Measurements from ENCODE around the gene ANKLE1.

ANKLE1 gene, protein sequence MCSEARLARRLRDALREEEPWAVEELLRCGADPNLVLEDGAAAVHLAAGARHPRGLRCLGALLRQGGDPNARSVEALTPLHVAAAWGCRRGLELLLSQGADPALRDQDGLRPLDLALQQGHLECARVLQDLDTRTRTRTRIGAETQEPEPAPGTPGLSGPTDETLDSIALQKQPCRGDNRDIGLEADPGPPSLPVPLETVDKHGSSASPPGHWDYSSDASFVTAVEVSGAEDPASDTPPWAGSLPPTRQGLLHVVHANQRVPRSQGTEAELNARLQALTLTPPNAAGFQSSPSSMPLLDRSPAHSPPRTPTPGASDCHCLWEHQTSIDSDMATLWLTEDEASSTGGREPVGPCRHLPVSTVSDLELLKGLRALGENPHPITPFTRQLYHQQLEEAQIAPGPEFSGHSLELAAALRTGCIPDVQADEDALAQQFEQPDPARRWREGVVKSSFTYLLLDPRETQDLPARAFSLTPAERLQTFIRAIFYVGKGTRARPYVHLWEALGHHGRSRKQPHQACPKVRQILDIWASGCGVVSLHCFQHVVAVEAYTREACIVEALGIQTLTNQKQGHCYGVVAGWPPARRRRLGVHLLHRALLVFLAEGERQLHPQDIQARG

DNA sequence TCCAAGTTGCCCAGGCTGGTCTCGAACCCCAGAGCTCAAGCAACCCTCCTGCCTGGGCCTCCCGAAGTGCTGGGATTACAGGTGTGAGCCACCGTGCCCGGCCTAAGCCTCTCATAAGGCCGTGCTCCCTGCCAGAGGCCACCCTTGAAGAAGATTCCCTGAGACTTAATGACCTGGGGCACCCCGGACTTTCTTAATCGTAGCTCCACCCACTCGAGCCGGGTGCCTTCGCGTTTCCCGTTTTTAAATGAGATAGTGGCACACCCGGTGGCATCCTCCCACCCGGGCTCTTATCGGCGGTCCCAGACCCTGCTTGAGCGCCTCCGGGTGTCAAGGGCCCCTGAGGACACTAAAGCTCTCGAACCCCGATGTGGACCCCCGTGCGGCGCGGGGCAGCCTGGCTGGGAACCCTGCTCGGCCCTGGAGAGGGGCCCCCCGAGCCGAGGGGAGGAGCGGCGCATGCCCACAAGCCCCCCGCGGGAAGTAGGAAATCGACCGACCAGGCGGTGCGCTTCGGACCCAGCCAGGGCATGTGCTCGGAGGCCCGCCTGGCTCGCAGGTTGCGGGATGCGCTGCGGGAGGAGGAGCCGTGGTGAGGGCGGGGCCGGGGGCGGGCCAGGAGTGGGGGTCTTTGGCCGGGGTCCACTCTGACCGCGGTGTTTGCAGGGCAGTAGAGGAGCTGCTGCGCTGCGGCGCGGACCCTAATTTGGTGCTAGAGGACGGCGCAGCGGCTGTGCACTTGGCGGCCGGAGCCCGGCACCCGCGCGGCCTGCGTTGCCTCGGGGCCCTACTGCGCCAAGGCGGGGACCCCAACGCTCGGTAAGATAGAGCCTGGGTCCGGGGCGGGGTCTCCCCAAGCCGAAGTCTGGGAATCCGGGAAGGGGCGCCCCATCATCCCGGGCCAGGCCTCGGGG lies at the start of gene ANKLE1:
Gene ANKLE1, plus strand, starts transcription at position 511 of the 914 bp plus-strand sequence. Its CDS starts 20 bp downstream, at position 531.
- peak; percentile 40 for DNase-seq

DNA sequence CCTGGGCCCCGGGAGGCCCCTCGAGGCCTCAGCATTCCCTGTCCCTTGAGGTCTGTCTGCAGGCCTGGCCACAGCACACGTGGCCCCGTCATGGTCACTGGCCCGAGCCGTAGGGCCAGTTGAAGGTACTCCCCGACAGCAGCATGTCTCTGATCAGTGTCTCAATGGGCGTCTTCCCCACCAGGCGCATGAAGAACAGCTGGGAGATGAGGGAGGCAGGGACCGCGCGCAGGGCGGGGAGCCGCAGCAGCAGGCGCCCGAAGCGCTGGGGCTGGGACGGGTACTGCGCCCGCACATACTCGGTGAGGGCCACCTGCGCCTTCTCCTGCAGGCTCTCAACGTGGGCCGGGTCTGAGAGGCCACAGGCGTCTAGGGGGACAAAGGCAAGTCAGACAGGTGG lies 49.4 kb upstream of the ANKLE1 start:
- no peak for DNase-seq

DNA sequence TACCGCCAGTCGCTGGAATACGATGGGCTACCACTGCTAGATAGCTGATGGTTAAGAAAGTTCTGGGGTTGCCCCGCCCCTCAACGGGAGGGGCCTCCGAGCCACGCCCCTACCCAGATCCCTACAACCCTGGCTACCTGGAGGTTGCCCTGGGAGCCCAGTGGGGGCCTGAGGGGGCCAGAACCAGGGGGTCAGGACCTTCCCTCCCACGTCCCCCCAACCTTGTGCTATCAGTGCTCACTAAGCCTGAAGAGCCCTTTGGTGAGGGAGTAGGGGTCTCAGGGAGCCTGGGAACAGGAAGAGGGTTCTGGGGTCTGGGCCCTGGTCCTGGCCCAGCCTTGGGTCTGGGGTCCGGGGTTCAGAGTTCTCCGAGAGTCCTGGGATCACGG lies 46.8 kb upstream of the ANKLE1 start:
- peak; percentile 76 for DNase-seq

DNA sequence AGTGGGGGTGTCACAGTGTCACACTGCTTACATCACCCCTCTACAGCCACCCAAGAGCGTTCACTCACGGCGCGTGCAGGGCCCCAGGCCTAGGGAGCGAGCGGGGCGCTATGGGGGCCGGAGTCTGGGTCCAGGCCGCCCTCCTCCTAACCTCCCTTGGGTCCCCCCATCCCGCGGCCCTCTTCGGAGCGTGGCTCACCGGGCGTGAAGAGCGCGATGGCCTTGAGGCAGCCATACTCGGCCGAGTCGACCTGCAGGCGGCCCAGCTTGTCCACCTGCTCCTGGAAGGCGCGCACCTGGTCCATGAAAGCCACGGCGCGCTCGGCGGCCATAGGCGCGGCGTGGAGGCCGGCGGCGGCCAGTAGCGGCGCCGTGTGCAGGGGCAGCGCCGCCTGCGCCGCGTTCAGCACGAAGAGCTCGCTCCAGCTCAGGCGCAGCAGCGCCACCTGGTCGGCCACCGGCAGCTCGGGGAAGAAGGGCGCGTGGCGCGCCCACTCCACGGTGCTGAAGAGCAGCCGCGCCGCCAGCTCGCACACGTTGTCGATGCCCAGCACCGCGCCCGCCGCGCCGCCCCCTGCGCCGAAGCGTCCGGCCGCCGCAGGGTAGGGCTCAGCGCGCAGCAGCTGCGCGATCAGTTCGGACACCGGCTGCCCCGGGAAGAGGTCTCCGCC lies 46.3 kb upstream of the ANKLE1 start:
- peak; percentile 79 for DNase-seq

DNA sequence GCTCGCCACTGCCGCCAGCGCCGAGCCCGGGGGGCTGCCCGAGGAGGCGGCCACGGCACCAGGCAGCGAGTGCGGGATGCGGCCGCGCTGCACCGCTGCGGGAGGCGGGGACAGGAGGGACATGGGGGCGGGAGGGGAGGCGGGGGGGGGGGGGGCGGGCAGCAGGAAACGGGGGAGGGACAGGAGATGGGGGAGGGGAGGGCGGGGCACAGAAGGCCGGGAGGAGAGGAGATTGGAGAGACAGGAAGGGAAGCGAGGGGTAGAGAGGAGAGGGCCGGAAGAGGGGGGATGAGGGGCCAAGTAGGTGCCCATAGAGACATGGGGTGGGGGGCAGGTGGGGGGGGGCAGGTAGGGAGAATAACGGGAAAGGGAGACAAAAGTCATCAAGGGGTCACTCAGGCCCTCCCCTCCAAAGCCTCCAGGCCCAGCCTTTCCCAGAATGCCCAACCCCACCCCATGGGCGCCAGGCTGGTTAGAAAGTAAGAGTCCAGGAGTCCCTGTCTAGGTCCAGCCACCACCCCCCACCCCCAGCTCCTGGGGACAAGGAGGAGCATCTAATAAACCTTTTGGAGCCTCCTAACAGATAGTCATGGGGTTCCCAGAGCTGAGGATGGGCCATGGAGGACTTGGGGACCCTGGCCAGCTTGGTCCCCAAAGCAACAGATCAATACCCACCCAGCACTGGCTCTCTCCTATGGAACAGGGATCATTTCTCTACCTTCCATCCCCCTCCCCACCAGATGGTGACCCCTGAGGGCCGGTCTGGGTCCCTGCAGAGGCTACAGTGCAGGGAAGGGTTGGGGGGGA lies 45.5 kb upstream of the ANKLE1 start:
- peak; percentile 52 for DNase-seq

DNA sequence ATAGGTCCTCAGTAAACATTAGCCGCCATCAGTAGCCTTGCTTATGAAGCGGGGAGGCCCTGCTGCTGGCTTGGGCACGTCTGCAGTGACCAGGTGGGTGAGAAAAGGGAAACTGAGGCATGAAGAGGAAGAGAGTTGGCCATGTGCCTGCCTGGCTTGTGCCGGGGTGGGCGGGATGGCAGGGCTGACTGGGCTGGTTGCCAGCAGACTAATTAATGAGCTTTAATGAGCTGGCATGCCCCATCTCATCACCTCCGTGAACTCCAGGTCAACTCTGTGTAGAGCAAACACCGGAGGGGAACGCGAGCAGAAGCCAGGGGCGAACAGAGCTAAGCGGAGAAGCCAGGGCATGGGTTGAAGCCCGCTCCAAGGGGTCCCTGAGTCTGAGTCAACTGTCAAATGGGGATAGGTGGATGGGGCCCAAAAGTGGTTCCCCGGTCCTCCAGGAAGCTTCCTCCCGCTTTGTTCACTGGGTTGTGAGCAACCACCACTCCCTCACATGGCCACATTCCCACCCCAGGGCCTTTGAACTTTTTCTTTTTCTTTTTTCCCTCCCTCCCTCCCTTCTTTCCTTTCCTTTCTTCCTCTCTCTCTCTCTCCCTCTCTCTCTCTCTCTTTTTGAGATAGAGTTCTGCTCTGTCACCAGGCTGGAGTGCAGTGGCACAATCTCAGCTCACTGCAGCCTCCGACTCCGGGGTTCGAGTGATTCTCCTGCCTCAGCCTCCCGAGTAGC lies 44.7 kb upstream of the ANKLE1 start:
- no peak for DNase-seq

DNA sequence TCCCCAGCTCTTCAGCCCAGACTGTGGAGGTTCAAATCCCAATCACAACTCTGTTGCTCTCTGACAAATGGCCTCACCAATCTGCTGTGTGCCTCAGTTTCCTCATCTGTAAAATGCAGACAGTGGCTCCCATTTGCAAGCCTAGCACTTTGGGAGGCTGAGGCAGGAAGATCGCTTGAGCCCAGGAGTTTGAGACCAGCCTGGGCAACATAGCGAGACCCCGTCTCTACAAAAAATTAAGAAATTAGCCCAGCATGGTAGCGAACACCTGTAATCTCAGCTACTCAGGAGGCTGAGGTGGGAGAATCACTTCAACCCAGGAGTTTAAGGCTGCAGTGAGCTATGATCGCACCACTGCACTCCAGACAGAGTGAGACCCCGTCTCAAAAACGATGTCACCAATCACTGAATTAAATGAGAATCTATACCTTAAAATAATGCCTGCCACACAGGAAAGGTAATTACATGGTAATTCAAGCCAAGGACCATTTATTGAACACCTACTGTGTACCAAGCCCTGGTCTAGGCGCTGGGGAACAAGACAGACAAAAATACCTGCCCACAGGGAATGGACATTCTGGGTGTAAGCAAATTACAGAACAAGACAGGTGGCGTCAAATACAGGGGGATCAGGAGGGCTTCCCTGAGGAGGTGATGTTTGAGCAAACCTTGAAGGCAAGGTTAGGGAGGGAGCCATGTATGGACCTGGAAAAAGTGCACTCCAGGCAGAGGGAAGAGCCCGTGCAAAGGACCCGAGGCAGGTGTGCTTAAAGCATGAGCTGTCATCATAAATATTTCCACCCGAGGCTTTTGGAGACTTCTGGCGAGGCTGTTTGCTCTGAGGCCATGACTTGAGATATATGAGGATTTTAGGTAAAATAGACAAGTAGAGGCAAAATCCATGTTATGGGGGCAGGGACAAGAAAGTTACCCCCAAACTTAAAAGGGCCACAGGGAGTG lies 43.7 kb upstream of the ANKLE1 start:
- DNase-seq = no peak

DNA sequence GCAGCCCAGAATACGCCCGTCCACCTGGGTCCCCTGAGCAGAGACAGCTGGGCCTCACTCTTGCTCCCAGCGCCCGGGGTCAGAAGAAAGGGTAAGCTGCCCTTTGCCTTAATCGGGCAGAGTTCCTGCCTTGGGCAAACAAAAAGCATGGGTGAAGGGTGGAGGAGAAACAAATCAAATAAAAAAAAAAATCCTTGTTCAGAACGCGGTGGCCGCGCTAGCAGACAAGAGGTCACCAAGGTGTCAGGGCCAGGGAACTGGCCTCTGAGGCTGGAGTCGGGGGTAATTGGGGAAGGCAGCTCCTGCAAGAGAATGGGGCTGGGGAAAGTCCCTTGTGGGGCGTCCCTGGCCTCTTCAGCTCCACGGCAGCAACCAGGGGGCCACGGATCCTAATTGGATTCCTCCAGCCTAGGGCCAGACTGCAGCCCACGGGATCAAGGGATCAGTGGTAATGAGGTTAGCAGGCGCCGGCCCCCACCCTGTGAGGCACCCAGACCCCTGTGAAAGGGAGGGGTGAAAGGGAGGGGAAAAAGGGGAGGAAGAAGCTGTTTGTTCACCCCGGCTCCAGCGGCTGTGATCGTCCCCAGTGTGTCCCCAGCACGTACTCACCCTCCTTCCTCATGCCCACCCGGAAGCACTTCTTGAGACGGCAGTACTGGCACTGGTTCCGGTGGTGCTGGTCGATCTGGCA lies 41.5 kb upstream of the ANKLE1 start:
- DNase-seq = no peak

DNA sequence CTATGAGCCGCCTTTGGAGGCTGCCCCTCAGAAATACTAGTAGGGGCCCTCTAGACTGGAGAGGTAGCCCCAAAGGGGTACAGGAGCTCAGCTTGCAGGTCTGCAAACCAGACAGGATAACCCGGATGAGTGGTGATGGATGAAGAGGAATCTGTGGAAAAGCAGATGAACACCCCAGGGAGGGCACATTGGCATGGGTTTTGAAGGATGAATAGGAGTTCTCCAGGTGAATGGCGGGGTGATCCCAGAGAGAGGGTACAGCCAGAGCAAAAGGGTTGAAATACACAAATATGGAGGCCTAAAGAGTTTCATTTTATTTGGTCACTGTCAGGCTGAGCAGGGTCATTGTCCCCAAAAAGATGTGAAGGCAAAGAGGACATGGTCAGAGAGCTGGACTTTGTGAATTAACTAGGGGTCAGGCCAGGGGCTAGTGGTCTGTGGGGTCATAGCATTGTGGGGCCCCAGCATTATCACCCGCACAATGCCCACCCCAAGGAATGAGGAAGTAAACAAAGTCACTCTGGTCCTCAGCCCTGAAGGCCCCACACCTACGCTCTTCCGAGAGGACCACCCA lies 40.8 kb upstream of the ANKLE1 start:
- no peak for DNase-seq

DNA sequence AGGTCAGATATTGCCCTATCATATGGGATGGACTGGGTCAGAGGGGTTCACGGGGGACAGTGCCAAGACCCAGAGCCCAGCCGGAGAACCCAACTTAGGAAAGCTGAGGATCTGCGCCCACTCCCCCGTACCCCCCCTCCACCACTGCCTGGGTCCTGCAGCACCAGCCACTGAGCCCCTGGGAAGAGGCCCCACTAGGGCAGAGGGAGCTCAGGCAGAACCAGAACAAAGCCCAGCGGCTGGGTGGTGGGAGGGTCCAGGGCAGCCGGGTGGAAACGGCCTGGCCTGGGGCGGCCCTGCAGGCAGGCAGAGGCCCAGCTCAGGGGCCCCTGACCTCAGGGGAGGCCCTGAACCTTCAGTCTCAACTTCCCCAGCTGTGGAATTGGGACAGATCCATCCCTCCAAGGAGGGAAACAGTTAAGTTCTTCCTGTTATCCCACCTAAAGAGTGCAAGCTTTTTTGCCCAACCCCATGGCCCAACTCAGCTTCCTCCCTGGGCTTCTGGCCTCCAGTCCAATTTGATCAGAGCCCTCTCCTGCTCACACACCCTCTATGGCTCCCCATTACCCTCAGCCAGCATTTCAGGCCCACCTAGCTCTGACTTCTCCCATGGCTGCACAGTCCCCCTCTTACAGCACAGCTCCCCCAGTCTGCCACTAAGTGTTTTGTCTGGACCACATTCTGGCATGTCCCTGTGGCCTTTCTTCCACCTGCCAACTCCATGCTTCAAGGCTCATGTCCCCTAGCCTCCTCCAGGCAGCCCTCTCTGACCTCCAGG lies 39.1 kb upstream of the ANKLE1 start:
- DNase-seq = no peak

DNA sequence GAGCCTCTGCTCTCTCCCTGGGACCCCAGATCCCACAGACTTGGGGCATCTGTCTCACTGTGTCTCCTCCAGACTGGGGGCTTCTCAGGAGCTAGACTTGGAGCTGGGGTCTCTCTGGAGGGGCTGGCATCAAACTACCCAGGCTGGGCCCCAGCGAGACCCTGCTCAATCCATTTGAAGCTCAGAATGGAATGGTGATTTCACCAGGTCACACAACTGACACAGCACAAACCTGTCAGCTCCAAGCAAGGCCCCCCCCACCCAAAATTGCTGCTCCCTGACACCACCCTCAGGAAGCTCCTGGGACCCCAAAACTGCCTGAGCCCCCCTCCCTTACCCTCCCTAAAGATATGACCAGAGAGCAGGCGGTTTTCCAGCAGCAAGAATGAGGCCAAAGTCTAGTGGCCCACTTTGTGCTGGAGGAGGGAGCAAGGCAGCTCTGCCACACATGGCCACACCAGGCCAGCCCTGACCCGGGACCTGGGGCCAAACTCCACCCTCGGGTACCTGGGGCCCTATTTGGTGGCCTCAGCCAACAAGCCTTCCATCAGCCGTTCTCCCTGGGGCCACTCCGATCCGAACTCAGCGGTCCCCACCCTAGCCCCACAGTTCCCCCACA lies 38.4 kb upstream of the ANKLE1 start:
- DNase-seq = no peak

DNA sequence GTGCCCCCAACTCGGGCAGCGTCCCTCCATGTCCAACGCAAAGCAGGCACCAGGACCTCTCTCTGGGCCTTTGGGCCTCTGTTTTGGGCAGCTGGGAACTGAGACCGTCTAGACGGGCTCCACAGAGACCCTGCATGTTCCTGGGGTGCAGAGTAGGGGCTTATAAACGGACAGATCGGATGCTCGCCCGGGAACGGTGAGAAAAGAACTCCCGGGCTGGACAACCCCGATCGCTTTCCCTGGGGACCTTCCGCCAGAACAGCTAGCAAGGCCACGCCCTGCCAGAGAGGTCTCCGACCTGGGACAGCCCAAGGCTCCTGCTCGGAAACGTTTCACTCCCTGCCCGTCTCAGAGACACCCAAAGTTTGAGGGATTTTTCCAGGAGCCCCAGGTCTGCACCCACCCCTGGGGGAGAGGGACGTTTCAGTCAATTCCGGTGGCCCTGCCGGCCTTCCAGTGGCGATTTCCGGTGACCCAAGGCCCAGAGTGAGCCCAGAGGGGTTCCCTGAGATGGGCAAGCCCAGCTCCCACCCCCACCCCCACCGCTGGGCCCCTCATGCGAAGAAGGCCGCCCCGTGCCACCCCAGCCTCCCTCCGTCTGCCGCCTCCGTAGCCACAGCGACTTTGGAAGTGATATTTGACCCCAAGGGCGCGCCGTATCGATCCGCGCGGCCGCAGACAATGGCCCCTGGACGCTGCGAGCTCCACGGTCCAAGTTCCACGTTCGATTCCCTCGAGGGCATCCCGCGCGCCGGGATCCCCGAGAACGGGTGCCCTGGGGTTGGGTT lies 37.7 kb upstream of the ANKLE1 start:
- DNase-seq = no peak

DNA sequence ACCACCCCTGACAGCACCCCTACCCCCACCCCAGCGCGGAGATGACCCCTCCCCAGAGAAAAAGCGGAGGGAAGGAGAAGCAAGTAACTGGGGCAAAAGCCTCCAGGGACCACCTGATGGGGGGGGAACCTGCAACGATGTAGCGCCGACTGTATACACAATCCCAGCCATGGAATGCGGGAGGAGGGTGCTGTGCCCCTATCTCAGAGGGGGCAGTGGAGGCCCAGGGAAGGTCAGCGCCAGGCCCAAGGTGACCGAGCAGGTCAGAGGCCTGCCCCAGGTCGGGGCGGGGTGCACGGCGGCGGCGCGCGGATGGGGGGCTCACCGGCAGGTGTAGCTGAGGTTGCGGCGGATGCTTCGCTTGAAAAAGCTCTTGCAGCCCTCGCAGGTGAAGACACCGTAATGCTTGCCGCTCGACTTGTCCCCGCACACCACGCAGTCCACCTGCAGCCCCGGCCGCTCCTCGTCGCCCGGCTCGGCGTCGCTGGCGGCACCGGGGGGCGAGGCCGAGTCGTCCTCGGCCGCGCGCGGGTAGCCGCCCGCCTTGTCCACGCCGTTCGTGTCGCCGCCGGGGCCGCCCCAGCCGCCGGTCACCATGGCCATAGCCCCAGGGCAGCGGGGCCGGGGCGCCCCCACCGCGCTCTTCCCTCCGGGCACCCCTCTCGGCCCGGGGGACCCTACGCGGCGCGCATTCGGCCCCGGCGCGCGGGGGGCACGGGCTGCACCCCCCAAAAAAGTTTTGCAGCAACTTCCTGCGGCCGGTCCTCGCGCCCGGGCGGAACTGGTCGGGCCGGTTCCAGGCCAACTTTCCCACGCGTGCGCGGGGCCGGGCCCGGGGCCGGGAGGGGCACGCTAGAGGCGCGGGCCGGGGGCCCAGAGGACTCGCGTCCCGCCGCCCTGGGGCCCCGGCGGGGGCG lies 36.8 kb upstream of the ANKLE1 start:
- no peak for DNase-seq

DNA sequence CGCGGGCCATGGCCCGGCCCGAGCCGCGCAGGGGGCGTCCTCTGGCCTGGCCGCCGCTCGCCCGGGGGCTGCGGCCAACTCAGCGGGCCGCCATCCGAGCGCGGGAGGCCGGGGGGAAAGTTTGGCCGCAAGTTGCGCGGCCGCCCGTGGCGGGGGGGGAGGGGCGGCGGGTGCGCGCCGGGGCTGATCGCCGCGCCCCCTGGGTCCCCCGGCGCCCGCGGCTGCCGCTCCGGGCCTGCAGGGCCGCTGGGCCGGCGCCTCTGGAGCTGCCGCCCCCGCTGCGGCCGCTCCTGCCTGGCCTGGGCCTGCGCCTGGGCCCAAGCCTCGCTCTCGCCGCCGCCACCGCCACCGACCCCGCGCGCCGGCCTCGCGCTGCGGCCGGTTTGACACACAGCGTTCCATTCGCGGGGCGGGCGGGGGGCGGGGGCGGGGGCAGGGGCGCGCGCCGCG lies 36.1 kb upstream of the ANKLE1 start, which contains the start of gene NR2F6:
Gene NR2F6, minus strand, starts transcription at position 385 of the 450 bp plus-strand sequence. CDS start 699 bp downstream, outside the sequence.
- no peak for DNase-seq

DNA sequence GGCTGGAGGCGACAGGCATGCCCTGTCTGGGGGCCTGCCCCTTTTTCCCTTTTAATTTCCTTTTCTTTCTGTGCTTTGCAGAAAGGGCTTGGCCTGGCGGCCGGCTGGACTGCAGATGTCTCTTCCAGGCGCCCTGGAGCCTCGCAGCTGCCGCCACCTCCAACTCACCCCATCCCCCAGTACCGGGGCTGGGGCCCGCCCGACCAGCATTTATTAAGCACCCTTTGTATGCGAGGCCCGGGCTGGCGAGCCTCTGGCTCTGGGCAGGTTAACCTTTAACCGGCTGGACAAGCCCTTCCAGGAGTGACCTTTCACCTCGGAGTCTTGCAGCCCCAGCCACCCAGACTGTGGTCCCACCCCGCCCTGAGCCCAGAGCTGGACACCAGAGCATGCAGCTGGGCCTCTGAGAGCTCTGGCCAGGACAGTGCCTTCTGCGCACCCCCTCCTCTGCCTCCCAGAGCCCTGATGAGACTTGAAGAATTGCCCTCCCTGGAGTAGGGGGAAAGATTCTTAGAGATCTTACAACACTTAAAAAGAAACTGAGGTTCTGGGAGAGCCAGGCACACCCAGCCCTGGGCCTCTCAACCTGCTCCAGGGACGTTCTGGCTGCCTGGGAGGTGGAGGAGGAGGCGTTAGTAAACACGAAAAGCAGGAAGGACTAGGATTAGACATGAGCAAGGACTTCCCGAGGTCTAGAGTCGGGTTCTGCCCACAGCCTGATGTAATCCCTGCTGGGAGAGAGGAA lies 34.8 kb upstream of the ANKLE1 start:
- DNase-seq = no peak

All from activated CD4-positive, alpha-beta T cell treated with anti-CD3 and anti-CD28 coated beads, Interleukin-10, Interleukin-2, amounts not matched to agents 100 ng/mL and 50 ng/mL, durations not matched to agents 16 hours and 8 hours (primary cell).